NCI-H748 treated with DMSO at 0.1 percent for 48 hours (cell line): ENCODE results near the gene HSDL1.
A peak's percentile ranks its signal among the peaks of the same experiment; 100 is the strongest.

Experiments
- DNase-seq: peaks from one replicate; lab custom pipeline; 2025; lab: John Stamatoyannopoulos, UW

HSDL1 gene

DNA sequence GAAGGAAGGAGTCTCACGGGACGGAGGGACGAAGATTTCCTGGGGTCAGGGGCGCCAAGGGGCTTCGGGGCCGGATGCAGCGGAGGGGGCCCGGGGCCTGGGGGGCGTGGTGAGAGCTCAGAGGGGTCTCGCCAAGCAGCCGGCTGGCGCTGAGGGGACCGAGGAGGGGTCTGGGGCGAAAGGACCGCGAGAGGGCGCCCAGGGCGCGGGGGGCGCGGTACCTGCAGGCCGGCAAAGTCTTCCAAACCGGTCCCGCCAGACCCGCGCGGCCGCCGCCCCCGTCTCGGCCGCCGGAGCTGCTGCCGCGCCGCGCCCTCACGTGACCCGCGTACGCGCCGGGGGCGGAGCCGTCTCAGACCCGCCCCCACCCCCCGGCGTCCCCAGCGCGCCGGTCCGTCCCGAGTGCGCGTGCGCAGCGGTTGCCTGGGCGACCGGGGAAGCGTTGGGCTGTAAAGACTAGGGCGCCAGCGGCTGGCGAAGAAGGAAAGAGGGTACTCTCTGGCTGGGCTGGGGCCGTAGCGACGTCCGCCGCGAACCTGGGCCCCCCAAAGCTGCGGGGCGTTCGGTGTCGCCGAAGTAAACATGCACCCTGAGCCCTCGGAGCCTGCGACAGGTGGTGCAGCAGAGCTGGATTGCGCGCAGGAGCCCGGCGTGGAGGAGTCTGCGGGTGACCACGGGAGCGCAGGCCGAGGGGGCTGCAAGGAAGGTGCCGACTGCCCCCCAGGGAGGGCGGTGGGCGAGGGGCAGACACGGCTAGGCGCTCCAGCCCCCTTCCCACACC is at the start of gene HSDL1, which contains the start of gene DNAAF1:
HSDL1 (minus strand) TSS at position 319 of the 781 bp plus-strand sequence. CDS start 13,856 bp downstream, outside the sequence.
DNAAF1 (plus strand) TSS at position 450 of the 781 bp plus-strand sequence; CDS start at position 583, 133 bp downstream.
- DNase-seq: peak; percentile 44

DNA sequence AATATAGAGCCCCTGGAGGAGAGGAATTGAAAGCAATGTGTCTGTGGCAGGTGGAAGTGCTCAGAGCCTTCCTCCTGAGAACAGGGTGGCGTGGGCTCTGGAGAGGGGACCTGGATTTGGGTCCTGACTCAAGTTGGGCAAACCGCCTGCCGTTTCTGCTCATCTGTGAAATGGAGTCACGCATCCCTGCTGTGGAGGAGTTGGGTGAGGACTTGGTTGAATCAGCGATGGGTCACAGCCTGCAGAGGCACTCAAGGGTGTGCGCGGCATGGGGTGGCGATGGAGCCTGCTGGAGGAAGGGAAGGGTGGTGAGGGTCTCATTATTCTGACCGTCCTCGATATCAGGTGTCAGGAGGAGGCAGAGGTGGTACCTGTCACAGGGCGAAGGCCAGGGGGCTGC is 49.0 kb upstream of the HSDL1 start:
- DNase-seq: no peak

DNA sequence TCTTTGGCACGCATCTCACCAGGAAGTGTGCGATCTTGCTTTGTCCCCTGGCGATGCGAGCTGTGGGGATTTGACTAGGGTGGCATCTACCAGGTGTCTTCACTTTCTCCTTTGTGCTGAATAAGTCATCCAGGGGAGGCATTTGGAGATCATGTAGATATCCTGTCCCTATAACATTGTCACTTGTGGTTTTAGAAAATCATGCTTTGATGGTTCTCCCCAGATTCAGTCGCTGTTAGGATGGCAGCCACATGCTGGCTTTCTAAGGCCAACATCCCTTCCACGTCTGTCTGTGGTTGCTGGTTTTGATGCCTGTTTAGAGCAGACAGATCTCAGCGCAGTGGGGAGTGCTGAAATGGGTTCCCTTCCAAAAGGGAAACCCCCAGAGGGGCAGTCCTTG is 48.5 kb upstream of the HSDL1 start:
- DNase-seq: no peak

DNA sequence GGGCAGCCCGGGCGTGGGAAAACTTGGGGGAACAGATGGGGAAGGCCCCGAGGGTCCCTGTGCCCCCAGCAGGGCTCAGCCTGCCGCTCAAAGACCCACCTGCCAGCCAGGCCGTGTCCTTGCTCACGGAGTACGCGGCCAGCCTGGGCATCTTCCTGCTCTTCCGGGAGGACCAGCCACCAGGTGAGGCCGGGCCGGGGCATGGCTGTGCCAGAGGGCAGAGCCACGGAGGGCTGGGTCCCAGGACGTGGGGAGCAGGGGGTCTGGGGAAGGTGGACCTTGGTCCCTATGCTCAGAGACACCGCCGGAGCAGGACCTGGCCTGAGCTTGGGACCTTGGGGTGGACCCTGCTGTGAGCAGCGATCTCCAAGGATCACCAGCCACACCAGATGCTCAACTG is 46.5 kb upstream of the HSDL1 start:
- no peak for DNase-seq

DNA sequence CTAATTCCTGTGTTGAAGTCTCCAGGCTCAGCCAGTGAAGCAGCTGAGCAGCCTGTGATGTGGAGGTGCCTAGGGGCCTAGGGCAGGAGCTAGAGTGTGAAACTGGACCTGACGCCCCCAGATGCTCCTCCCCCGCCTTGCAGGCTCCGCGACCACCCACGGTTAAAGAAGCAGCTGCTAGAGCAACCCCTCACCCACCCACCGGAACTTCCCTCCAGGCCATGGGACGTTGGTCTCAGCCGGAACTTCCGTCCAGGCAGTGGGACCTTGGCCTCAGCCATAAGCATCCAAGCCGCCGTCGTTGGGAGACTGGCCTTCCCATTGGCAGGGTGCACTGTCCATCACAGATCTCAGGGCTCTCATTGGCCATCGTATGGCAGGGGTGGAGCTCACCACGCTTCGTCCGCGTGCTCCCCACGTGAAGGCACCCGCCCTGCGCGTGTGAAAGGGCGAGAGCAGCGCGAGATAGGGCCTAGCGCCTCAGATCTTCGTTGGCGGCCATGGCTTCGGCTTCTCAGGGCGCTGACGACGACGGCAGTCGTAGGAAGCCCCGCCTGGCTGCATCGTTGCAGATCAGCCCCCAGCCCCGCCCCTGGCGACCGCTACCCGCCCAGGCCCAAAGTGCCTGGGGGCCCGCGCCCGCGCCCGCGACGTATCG is 45.9 kb upstream of the HSDL1 start, which contains the start of gene ADAD2:
ADAD2 (plus strand) TSS at position 427 of the 658 bp plus-strand sequence; CDS start at position 501, 74 bp downstream.
- DNase-seq: no peak

DNA sequence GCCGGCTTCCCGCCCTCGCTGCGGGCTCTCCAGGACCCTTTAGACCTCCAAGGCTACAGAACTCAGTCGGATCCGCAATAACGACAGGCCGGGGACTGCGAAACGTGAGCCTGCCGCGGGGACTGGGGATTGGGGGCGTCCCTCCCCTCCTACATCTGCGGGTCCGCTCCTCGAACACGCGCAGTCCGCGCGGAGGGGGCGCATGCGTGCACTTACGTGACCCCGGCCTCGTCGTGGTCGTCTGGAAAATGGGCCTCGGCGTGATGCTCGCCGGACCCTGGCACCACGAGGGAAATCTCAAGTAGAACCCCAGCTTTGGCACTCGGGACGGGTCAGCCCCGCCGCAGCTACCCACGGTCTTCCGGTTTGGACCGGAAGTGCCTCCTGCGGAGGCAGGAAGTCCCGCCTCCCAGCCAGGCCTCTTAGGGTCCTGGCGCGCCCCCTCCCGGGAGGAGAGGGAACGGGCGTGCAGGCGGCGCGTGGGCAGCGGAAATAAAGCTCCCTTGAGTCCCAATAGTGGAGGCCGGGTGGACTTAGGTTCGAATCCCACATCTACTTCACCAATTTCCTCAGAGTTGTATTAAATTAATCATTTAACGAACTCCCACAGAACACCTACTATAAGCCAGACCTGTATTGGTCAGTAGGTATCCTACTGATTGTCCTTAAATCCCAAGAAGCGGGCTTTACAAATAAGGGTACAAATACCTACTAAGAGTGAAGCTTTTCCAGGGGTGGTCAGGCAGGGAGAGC is 41.9 kb upstream of the HSDL1 start, which contains the start of gene TAF1C:
TAF1C (minus strand) TSS at position 373 of the 753 bp plus-strand sequence. CDS start 2,069 bp downstream, outside the sequence.
- peak; percentile 62 for DNase-seq

DNA sequence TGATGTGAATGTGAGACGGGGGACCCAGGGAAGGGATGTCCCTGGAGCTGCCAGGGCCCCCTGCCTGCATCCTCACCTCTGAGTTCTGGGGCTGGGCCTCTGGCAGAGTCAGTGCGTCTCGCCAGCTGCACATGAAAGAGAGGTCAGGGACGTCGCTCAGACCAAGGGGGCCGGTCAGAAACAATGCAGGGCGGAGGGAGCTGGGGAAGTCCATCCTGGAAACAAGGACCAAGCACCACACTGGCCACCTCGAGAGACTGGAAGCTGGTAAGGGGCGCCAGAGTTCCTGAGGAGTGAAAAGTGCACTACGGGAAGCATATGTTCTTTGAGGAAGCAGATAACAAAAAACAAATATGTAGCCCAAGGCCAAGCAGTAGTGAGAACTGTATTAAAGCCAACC is 39.8 kb upstream of the HSDL1 start:
- DNase-seq: no peak

DNA sequence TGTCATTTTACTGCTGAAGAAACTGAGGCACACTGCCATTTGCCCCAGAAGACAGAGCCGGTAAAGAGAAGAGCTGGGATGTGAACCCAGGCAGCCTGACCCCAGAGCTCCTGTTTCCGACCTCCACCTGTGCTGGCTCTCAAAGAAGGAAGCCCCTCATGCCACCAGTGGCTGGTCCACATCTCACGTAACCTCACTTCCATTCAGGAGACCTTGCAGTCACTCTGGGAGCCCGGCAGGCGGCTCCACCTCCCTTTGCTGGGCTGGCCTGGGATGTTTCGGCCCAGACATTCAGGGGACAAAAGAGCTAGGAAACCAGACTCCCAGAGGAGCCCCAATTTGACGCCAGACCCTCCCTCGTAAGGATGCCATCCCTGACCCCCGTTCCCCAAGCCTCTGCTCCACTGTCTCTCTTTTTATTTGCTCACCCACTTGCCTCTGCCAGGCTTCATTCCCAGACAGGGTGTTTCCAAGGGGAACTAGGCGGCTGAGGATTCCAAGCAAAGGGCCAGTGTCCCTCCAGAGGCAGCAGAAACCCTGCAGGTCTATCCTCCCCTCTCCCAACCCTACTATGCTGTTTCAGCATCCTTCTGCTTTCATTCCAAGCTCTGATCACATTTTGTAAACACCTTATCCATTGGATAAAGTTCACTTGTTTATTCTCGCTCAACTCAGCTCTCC is 39.1 kb upstream of the HSDL1 start:
- no peak for DNase-seq

DNA sequence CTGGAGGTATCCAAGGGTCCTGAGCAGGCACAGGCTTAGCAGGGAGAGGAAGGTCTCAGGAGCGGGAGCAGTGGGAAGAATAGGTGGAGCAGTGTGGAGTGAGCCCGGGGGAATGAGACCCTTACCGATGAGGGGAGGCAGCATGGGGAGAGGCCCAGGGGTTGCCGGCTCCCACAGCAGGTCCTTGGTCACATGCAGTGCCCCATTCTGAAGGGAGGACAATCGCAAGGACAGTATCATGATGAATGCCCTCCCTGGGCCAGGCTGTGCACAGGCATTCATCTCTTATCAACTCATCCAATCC is 38.5 kb upstream of the HSDL1 start:
- DNase-seq: no peak

DNA sequence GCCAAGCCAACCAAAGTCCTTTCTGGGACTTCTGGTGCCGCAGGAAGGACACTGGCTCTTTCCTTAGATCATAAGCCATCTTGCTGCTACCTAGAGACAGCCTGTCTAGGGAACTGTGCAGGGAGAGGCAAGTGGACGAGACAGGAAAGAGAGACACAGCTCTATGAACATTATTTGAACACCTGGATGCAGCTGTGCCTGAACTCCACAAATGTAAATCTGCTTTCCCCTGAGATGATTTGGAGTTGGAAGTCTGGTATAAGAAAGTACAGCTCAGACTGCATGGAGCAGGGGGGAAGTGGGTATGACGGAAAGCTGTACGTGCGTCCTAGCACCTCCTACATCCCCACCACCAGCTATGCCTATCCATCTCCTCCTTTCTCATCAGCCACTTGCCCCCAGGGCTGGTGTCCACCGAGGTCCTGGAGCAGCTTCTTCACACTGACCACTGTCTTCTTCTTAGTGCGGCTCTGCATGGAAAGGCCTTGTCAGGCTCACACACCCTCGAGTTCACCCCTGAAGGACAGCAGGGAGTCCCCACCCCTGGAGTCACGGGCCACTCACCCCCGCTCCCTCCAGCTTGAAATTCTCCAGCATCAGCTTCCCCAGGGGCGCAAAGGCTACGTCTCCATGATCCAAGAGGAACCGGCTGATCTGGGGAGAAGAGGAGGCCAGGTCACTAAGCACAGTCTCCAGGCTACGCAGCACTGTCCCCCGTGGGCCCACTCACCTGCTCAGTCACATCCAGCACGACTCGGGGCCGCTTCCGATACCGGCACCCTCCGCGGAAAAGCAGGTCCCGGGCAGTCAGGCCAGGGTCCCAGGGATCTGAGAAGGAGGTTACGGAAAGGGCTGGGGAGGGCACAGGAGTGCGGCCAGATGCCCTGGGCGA is 37.9 kb upstream of the HSDL1 start:
- no peak for DNase-seq

DNA sequence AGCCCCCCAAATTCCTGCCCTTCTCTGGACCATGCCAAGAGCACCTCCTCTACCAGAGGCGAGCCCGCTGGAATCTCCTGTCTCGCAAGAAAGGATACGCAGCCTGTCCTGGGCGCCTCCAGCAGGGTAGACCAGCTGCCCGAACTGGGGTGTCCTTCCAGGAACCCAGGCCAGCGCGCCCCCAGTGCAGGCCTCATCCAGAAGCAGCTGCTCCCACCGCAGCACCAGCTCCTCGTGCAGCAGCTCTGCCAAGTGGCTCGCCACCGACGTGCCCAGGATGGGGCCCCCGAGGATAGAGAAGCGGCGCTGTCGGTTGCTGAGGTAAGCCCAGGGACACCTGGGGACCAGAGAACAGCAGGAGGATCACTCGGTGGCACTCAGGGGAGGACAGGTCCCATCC is 37.1 kb upstream of the HSDL1 start:
- no peak for DNase-seq

DNA sequence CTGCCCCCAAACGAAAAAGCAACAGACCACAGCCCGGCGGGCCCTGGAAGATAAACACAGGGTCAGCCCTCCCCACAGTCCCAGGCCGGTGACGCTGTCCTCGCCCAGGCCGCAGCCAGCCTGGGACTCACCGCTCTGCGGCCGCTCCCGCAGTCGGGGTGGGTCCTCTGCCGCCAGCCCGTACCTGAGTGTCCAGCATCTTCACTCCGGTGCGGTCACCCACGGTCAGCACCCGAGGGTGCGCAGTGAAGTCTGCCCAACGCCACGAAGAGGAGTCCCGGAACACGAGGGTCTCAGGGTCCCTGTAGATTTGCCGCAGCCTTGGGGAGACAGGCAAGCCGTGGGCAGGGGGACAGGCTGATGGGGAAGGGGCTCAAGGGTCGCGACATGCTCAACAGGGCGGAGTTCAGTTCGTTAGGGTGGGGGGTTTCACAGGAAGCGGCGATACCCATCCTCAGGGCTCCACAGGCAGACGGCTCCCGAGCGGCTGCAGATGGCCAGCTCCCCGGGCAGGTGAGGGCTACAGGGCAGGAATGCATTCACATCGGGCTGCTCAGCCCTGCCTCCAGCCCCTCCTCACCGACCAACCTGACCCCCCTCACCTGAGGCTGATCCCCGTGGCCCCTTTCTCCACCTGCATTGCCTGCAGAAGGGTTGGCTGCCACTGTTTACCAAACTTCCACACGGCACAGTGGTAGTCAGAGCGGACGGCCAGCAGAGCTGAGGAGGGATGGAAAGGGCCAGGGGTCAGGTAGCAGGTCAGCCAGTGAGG is 36.4 kb upstream of the HSDL1 start:
- no peak for DNase-seq

DNA sequence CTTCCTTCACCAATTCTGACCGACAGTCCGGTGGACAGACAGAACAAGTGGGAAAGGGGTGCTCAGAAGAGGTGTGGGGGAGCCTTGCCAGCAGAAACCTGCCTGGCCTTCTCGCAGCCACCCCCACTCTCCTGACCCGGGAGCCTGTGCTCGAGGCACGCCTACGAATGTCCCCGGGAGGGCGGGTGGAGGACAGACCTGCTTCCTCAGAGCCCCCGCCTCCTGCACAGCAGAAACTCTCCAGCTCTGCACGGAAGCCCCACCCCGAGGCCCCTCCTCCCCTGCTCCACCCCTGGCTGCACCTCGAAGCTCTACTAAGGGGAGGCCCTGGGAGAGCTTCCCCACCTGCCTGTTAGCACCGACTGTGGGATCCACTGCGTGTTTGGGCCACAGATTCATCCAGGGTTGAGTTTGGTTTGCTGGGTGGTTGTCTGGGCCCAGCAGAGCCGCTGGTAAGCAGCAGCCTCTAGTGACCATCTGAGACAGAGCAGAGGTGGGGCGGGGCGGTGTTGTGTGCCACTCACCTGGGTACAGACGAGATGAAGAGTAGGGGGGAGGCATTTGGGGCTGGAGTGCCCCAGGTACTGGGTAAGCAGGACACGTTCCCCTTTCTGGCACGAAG is 35.7 kb upstream of the HSDL1 start:
- no peak for DNase-seq

DNA sequence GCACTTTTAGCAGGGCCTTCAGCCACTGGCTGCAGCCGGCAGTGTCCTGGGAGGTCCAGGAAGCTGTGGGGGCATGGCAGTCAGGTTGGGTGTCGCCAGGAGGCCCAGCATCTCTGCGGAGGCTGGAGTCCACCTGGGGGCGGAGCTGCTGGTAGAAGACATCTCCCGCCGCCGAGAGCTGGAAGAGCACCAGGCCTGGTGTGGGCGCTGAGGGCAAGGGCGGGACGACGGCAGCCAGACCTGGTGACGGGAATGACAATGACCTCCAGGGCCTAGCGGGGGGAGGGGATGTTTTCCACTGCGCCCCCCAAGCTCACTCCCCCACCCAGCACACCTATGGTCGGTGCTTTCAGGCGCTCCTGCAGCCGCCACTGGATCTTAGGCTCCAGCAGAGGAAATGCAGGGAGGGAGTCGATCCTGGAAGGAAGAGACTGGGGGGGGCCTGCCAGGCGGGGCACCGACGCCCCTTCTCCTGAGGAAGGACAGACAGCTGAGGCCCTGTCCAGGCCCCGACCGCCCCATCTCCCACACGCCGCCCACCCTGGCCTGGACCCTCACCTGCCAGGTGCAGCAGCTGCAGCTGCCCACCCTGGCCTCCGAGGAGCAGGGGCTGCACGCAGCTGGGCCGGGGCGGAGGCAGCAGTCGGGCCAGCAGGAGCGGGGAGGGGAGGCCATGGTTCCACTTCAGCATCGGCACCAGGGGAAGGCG is 34.8 kb upstream of the HSDL1 start:
- DNase-seq: no peak

DNA sequence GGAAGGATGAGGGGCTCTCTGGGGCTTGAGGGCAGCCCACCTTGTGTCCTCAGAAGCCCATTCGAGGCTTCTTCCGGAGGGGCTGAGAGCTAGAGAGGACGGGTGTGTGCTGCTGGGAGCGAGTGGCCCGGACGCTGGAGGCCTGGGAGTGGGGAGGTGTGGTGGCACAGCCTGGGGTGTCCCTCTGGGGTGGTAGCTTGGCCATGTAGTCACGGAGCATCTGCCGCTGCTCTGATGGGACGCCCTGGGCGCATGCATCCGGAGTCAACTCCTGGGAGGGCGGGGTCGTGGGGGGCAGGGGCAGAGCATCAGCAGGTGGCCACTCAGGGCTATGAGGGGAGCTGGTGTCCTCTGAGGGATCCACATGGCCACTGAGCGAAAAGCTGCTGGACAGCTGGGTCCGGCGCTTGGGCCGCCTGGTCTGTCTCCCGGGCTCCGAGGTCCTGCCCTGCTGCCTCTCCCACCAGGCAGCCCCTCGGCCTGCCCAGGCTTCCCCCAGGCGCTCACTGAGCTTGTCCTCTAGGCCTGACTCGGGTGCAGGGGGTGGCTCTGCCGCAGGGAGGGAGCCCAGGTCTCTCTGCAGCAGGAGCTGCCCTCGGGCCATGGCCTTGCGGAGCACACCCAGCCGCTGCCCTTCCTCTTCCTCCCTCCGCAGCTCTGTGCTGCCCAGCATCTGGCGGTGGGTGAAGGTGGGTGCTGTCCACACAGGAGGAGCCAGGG is 34.1 kb upstream of the HSDL1 start:
- DNase-seq: no peak

DNA sequence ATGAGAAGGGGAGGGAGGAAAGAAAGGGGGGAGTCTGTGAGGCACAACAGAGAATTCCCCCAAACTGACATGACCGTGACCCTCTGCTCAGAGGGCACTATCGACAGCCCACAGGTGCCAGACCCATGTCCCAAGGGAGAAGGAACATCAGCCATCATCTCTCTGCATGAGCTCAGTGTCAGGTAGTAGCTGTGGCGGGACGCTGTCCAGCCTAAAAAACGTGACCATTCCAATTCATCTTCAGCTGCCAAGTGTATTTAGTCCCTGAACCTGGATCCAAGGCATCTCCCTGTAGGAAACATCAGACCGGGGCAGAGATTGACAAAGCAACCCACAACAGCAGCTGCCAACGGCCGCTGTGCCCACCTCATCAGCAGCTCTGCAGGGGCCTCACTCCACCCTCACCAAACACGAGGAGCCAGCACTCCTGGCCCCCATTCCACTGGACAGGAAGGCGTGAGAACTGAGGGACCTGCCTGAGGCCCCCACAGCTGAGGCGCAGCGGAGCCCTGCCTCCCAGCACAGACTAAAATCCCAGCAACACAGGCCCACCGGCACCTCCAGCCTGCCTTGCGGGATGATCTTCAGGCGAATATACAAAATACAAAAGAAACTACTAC is 33.3 kb upstream of the HSDL1 start:
- DNase-seq: no peak

DNA sequence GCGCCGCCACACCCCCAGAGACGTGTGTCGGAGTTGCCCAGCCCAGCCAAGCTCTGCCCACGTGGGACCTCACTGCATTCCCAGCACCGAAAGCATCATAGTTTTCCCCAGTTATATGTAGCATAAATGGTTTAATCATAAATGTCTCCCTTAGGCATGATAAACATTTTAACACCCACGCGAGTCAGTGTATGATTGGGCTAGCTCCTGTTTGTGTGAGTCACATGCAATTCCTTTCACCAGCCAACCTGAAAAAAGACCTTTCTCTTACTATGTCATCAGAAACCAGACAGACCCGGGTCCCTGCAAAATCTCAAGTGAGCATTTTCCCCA is 32.7 kb upstream of the HSDL1 start:
- DNase-seq: no peak
